ENCODE results near the gene HRH3. TPM values are rescaled to one million over a fixed set of nuclear protein-coding genes. Genes with fewer than 3 reads are reported as not detected.

HRH3 gene
- total RNA-seq, 3 donors from 2014 or later (not counting 1 experiment from before 2014, with no cell fraction given): not detected

- H3K27me3 ChIP-seq (ENCODE audit: control insufficient read depth, insufficient read depth, low read length): no peaks in the 10 kb centered on the region
- no peaks in the 10 kb centered on the region for H3K4me1 ChIP-seq (ENCODE audit: control insufficient read depth, insufficient read depth, low read length)
- intact Hi-C loops (cut with micrococcal nuclease): no loop called here
- Mint-ChIP-seq H3K36me3 (no peaks in the 10 kb centered on the region), H3K4me3 (no peak overlapping the region), H3K27me3 (ENCODE audit: low read depth in 2 of 2) (no peaks in the 10 kb centered on the region), H3K4me1 (no peaks in the 10 kb centered on the region), H3K27ac (no peak overlapping the region), H3K9me3 (no peaks in the 10 kb centered on the region)
- ATAC-seq (no peak), DNase-seq (no peak)
- 99% methylated on average over 9 of the region's 10 CpGs for WGBS (ENCODE audit: insufficient coverage)
- H3K36me3 ChIP-seq (ENCODE audit: control insufficient read depth, insufficient read depth, low read length): peaks cover 2% of the 10 kb centered on the region
- H3K4me3 ChIP-seq (ENCODE audit: low read length): no peak overlapping the region
- no peak for TF ChIP-seq CTCF (IDR thresholded peaks at IDR 0.05)
- no peaks in the 10 kb centered on the region for H3K9me3 ChIP-seq (ENCODE audit: control insufficient read depth, insufficient read depth, low read length)
- H3K27ac ChIP-seq (ENCODE audit: low read length): no peak overlapping the region
Measured at GRCh38 chr20:62175711-62176110, 44.4 kb downstream of the HRH3 start.

GRCh38 chr20:62174870-62175624, 45.0 kb downstream of the HRH3 start:
- H3K27me3 ChIP-seq (ENCODE audit: control insufficient read depth, insufficient read depth, low read length): no peaks in the 10 kb centered on the region
- intact Hi-C loops (cut with micrococcal nuclease): no loop called here
- no peaks in the 10 kb centered on the region for H3K4me1 Mint-ChIP-seq

GRCh38 chr20:62174021-62174804, 45.9 kb downstream of the HRH3 start:
- Mint-ChIP-seq H3K9me3 (no peaks in the 10 kb centered on the region), H3K4me3 (no peak overlapping the region), H3K27ac (no peak overlapping the region), H3K36me3 (no peaks in the 10 kb centered on the region), H3K4me1 (no peaks in the 10 kb centered on the region), H3K27me3 (ENCODE audit: low read depth in 2 of 2) (no peaks in the 10 kb centered on the region)
- Histone ChIP-seq H3K27me3 (ENCODE audit: control insufficient read depth, insufficient read depth, low read length) (no peaks in the 10 kb centered on the region), H3K4me3 (ENCODE audit: low read length) (no peak overlapping the region), H3K9me3 (ENCODE audit: control insufficient read depth, insufficient read depth, low read length) (no peaks in the 10 kb centered on the region), H3K27ac (ENCODE audit: low read length) (no peak overlapping the region), H3K4me1 (ENCODE audit: control insufficient read depth, insufficient read depth, low read length) (no peaks in the 10 kb centered on the region), H3K36me3 (ENCODE audit: control insufficient read depth, insufficient read depth, low read length) (peaks cover 2% of the 10 kb centered on the region)
- DNase-seq (no peak), ATAC-seq (no peak)
- TF ChIP-seq CTCF (IDR thresholded peaks at IDR 0.05): no peak
- intact Hi-C loops (cut with micrococcal nuclease): no loop called here
- 98% methylated on average over 28 of the region's 28 CpGs for WGBS (ENCODE audit: insufficient coverage)

More at GRCh38 chr20:62174870-62175624, 45.0 kb downstream of the HRH3 start:
- Mint-ChIP-seq H3K4me3 (no peak overlapping the region), H3K9me3 (no peaks in the 10 kb centered on the region), H3K36me3 (no peaks in the 10 kb centered on the region), H3K27ac (no peak overlapping the region), H3K27me3 (ENCODE audit: low read depth in 2 of 2) (no peaks in the 10 kb centered on the region)
- no peak for TF ChIP-seq CTCF (IDR thresholded peaks at IDR 0.05)
- Histone ChIP-seq H3K9me3 (ENCODE audit: control insufficient read depth, insufficient read depth, low read length) (no peaks in the 10 kb centered on the region), H3K27ac (ENCODE audit: low read length) (no peak overlapping the region), H3K4me3 (ENCODE audit: low read length) (no peak overlapping the region), H3K4me1 (ENCODE audit: control insufficient read depth, insufficient read depth, low read length) (no peaks in the 10 kb centered on the region), H3K36me3 (ENCODE audit: control insufficient read depth, insufficient read depth, low read length) (peaks cover 2% of the 10 kb centered on the region)
- no peak for DNase-seq
- no peak for ATAC-seq
- WGBS (ENCODE audit: insufficient coverage): 97% methylated on average over 26 of the region's 26 CpGs

All from natural killer cell (primary cell).